ENCODE measurements around the gene PMPCA. TPM values are rescaled to one million over a fixed set of nuclear protein-coding genes. Genes with fewer than 3 reads are reported as not detected.

The PMPCA gene
- total RNA-seq, 1 donor from 2014 or later, result 26.1 TPM

- no peak for FAIRE-seq
- no peak for DNase-seq (ENCODE audit: low spot score in 2 of 2)
These were observed 21.4 kb downstream of the PMPCA start for GRCh38 chr9:136431782-136432350.

- FAIRE-seq (no peak), DNase-seq (ENCODE audit: low spot score in 2 of 2) (no peak)
These were observed 22.1 kb downstream of the PMPCA start for GRCh38 chr9:136432591-136432990.

GRCh38 chr9:136433043-136433715 is 22.7 kb downstream of the PMPCA start:
- no peak for FAIRE-seq
- no peak for DNase-seq (ENCODE audit: low spot score in 2 of 2)

- DNase-seq (ENCODE audit: low spot score in 2 of 2), result no peak
- FAIRE-seq, result no peak
These were observed 23.6 kb downstream of the PMPCA start for GRCh38 chr9:136433849-136434579.

GRCh38 chr9:136434580-136435169 is 24.2 kb downstream of the PMPCA start:
- FAIRE-seq, result no peak
- DNase-seq (ENCODE audit: low spot score in 2 of 2), result no peak

- FAIRE-seq (no peak), DNase-seq (ENCODE audit: low spot score in 2 of 2) (no peak)
These were observed 25.7 kb downstream of the PMPCA start for GRCh38 chr9:136436055-136436634.

- DNase-seq (ENCODE audit: low spot score in 2 of 2) (no peak), FAIRE-seq (no peak)
These were observed 27.0 kb downstream of the PMPCA start for GRCh38 chr9:136437430-136437829.

- DNase-seq (ENCODE audit: low spot score in 2 of 2), result peak in 1 of 2 donors; percentile 43
- no peak for FAIRE-seq
These were observed 27.5 kb downstream of the PMPCA start for GRCh38 chr9:136437839-136438547.

GRCh38 chr9:136438548-136439480 is 28.4 kb downstream of the PMPCA start:
- peak; percentile 49 to 65 for DNase-seq (ENCODE audit: low spot score in 2 of 2)
- FAIRE-seq, result no peak

GRCh38 chr9:136439481-136440408 is 29.3 kb downstream of the PMPCA start, which contains the start of gene INPP5E:
Gene INPP5E (minus strand): TSS chr9:136439845. CDS start chr9:136439419, 426 bp downstream.
- peak; percentile 91 to 96 for DNase-seq (ENCODE audit: low spot score in 2 of 2)
- no peak for FAIRE-seq

GRCh38 chr9:136441191-136441680 is 30.8 kb downstream of the PMPCA start:
- no peak for FAIRE-seq
- no peak for DNase-seq (ENCODE audit: low spot score in 2 of 2)

- DNase-seq (ENCODE audit: low spot score in 2 of 2), result no peak
- FAIRE-seq, result no peak
These were observed 31.3 kb downstream of the PMPCA start for GRCh38 chr9:136441681-136442245.

- DNase-seq (ENCODE audit: low spot score in 2 of 2), result no peak
- no peak for FAIRE-seq
These were observed 31.8 kb downstream of the PMPCA start for GRCh38 chr9:136442265-136442664.

- DNase-seq (ENCODE audit: low spot score in 2 of 2) (no peak), FAIRE-seq (no peak)
These were observed 32.6 kb downstream of the PMPCA start for GRCh38 chr9:136443087-136443486.

GRCh38 chr9:136443687-136444086 is 33.2 kb downstream of the PMPCA start:
- FAIRE-seq, result no peak

GRCh38 chr9:136444102-136444501 is 33.6 kb downstream of the PMPCA start:
- DNase-seq (ENCODE audit: low spot score in 2 of 2) (no peak), FAIRE-seq (no peak)

More at GRCh38 chr9:136443687-136444086, 33.2 kb downstream of the PMPCA start:
- no peak for DNase-seq (ENCODE audit: low spot score in 2 of 2)

GRCh38 chr9:136445799-136446198 is 35.3 kb downstream of the PMPCA start:
- DNase-seq (ENCODE audit: low spot score in 2 of 2) (no peak), FAIRE-seq (no peak)

Data from frontal cortex (tissue), 4 donors.